Nucleus accumbens (tissue), 56 donors: ENCODE measurements around the gene FOXK1.

ENCODE experiments used
- DNase-seq, 56 donors: peaks; one replicate each; lab custom pipeline; 2025; lab: John Stamatoyannopoulos, UW

The FOXK1 gene

DNA sequence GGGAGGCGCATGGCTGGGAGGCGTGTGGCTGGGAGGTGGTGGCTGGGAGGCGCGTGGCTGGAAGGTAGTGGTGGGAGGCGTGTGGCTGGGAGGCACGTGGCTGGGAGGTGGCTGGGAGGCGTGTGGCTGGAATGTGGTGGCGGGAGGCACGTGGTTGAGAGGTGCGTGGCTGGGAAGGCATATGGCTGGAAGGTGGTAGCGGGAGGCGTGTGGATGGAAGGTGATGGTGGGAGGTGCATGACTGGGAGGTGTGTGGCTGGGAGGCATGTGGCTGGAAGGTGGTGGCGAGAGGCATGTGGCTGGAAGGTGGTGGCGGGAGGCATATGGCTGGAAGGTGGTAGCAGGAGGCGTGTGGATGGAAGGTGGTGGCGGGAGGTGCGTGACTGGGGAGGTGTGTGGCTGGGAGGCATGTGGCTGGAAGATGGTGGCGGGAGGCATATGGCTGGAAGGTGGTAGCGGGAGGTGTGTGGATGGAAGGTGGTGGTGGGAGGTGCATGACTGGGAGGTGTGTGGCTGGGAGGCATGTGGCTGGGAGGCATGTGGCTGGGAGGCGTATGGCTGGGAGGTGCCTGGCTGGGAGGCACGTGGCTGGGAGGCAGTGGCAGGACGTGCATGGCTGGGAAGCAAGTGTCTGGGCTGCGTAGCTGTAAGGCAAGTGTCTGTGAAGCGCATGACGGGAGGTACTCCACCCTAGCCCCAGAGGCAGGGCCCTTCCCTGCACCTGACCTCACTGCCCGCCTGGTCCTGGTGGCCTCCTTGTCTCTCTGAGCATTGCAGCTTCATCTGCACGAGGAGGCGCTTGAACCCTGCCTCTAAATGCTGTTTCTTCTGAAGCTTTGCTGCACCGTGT, 35.1 kb downstream of the FOXK1 start:
- DNase-seq = peak in 6 of 56 donors; percentile 8 to 40 (median 24)

DNA sequence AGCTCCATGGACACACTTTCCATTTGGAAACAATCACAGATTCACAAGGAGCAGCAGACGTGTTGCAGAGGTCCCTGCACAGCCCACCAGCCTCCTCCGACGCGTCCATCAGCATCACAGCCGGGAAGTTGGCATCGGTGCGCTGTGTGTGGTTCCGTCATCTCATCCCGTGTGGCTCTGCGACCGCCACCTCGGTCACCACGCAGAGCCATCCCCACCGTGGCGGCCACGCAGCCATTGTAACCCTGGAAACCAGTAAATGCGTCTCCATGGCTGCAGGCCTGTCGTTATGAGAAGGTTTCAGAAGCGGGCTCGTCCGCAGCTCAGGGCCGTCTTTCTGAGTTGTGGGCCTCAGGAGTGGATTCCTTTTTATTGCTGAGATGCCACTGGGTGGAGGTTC, 36.0 kb downstream of the FOXK1 start:
- DNase-seq = no peak

DNA sequence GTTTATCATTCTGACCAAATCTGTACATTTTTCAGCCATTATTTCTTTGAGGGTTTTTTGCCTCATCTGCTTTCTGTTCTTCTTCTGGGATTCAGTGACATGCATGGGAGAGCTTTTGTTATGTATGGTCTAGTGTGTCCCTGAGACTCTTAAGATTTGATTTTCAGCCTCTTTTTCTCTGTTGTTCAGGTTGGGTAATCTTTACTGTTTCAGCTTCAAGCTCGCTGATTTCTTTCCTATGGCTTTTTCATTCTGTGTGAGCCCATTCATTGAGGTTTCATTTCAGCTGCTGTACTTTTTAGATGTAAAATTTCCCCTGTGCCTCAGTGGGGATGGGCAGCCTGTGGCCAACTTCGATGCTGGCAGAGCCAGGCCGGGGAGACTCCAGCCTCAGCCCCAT, 38.1 kb downstream of the FOXK1 start:
- no peak for DNase-seq

DNA sequence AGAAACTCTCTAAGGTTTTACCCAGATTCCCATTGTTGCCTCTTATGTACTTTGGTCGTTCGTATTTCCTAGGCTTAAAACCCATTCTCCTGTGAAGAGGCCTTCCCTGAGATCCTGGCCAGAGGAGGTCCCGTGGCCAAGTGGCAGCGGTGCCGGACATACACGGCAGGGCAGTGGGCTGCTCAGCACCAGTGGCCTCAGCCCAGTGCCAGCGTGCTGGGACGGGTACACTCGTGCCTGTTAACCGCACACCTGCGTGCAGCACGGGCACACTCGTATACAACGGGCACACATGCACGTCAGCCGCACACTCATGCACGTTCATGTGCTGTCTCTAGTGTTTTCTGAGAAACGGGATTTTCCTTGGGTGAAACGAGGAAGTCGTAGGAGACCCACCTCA, 40.2 kb downstream of the FOXK1 start:
- DNase-seq = no peak

DNA sequence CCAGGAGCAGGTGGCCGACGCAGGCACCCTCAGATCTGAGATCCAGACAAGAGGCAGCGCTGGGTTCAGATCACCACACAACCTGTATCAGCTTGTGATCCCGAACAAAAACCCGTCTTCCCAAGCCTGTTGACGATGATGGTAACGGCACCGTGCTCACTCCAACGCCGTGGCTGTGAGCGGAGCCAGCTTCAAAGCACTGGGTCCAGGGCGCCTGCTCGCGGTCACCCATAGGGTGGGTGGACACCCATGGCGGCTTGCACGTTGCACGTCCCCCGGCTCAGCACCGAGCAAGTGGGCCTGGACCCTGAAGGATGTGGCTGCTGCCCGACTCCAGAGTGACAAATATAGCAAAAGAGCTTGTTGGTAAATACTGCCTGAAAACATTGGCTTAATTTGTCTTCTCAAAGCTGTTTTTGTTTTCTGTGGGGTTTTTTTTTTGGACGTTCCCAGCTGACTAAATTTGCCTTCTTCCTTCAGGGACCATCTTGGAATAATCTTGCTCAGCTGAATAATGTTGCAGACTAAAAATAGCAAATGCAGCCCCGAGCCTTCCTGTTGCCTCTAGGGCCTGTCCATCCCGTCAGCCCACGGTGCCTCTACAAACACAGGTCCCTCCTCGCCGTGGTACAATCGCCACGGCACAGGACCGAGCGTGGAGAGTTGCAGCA, 41.0 kb downstream of the FOXK1 start:
- peak in 1 of 56 donors; percentile 6 for DNase-seq

DNA sequence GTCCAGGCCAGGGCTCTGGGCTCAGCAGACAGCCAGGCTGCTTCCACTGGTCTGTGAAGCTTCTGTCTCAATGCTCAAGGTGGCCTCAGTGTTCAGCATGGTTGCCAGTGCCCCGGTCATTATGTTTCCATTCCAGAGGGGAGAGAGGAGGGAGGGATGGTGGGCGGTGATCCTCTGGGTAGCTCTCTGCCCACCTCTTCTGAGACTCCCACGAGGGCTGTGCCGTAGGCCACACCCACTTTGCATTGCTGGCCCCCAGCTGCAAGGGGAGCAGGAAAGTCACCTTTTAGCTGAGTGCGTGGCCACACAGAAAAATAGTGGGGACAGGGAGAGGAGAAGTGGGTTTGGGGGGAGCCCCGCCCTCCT, 42.5 kb downstream of the FOXK1 start:
- no peak for DNase-seq

DNA sequence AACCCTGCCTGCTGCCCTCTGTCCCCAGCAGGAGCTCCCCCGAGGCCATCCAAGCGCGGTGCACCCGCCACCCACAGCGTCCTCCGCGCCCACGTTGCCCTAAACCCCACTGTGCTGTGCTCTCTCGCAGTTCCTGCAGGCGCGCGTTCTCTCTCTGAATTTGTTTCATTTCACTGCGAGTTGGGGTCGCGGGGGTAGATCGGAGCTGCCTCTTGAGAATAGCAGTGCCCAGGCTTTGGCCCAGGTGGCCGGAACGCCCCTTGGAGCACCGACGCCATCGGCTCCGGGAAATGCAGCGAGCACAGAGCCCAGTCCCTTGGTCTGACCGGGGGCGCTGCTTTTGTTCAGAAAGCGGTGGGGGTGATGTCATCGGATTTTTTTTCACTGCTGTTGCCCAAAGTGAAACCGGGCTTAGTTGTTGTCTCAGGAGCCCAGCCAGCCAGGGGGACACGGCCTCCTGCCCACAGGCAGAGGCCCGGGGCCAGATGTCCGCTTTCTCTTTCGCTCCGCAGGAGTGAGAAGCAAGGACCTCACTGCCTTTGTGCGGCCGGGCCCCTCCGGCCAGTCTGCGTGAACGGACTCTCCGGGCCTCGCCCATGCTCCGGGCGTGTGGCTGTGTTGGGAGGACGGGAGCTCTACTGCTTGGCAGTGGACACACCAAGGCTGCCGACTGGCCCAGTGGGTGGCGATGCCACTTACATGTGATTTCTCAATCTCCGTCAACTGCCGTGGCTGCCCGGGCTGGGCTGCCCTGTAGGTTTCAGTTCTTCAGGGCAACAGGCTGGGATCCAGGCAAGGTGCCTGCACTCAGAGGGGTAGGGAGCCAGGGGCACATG, 43.1 kb downstream of the FOXK1 start:
- peak in 53 of 56 donors; percentile 21 to 92 (median 77) for DNase-seq

DNA sequence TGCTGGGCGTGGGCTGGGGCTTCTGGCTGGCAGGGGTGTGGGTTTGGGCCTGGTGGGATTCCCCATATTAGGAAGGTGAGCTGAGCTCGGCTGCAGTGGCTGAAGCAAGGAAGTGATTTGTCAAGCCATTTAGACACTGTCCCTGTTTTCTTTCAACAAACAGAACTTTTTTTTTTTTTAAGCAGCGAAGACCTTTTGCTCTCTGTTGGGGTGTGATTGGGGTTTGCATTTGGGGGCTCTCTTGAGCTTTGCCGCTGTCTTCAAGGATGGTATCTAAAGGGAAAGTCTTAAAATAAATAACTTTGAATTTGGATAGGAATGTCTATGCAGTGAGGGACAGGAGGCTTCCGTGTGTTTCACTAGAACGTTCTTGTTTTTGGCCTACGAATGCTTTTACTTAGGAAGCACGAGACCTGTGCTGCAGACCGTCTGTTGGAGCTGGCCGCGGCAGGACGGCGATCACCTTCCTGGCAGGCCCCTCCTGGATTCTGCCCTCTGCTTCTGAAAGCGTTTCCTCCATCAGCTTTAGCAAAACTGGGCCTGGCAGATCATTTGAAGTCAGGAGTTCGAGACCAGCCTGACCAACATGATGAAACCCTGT, 43.9 kb downstream of the FOXK1 start:
- DNase-seq = no peak

DNA sequence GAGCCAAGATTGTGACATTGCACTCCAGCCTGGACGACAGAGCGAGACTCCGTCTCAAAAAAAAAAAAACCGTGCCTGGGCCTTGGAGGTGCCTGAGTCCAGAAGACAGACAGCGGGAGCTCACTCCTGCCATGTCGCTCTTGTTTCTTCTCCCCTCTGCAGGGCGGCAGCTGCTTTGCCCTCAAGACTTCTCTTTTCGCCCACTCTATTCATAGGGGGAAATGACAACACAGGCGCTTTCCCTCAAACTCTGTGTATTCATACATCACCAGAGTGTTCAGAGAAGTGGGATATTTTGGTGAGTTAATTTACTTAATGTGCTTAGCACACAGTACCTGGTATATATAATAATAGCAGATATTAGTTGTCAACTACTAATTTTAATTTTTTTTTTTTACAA, 44.5 kb downstream of the FOXK1 start:
- DNase-seq = no peak

DNA sequence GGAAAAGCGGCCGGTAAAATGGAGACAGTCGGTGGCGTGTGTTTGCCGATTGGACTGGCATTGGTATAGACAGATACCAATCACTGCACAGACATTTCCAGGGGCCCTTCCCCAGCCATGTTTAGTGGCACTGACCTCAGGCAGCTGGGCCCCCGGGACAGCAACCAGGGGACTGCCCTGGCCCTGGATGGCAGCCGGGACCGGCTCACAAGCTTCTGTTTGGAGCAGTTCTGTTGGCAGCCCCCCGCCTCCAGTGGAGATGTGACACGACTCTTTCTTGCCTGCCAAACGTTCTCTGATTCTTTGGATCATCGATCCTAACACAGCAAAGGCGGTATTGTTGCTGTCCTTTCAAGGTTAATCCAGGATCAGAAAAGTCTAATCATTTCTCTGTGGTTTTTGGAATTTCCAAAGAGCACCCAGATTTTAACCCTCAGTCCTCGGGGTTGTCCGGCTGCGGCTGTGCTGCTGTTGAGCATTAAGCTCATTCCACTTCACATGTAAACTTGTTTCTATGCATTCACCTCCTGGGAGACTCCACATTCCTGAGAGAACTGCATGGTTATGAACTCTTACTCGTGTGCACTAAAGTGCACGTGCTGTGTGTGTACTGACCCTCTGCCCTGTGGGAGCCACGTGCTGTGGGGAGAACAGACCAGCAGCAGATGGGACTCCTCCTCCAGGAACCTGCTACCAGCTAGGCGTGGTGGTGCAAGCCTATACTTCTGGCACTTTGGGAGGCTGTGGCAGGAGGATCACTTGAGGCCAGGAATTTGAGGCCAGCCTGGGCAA, 46.0 kb downstream of the FOXK1 start:
- peak in 6 of 56 donors; percentile 5 to 35 (median 26) for DNase-seq

DNA sequence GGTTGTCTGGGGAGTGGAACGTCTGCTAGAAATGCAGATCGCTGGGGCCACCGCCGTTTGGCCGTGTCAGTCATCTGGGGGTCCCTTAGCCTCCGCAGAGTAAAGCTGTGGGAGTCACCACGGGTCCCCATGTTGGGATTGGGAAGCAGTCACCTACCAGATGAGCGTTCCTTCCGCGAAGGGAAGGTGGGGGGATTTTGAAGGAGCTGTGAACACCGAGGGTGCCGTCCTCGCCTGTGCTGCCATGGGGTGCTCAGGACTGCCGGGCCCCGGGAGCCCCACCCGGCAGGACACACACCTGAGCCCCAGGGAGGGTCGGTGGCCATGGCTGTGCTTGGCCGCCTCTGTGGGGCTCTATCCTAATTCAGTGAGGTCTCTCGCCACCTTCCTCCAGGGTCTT, 47.2 kb downstream of the FOXK1 start:
- no peak for DNase-seq

DNA sequence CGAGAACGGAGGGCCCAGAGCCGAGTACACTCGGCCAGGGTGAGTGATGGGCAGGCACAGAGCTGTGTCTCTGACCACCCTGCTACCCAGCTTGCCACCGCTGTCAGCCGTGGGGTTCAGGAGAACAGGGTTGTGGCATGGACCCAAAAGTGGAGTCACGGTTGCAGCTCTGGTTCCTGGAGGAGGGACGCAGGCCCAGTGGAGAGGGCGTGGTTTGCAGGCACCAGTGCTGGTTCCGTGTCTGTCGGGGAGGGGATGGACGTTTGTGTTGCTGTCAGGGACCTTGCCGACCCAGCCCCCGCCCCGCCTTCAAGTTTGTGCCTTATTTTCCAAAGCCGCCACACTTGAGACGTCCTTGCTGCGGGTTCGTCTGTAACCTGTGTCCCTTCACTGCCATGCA, 48.2 kb downstream of the FOXK1 start:
- peak in 1 of 56 donors; percentile 12 for DNase-seq

DNA sequence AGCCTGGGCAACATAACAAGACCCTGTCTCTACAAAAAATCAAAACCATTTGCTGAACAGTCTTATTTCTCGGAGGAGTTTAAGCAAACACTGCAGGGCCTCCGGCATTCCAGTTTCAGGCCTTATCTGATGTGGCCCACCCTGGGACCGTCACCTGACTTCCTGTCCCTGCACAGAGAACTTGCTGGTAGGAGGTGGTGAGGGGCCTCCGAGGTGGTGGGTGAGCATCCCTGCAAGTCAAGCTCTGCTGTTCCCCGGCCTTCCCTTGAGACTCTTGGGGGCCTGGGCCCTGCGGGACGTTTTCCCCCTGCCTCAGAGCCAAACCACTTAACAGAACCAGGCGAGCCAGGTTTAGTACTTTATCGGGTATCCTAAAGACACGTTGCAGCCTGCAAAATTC, 48.9 kb downstream of the FOXK1 start:
- no peak for DNase-seq

DNA sequence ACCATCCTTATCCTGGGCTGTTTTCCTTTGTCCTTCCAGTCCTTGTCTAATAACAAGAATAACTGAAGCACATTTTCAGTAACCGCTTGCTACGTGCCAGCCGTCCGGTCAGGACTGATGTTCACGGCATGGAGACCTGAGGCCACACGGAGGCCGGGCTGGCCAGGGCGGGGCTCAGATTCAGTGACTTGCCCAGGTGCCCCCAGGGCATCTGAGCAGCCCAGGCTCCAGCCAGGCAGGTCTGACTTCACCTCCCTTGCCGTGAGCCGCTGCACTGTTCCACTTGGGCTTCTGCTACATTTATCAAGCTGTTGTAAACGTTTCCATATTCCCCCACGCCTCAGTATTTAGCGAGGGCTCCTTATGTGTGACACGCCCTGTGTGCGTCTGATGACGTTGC, 49.7 kb downstream of the FOXK1 start:
- DNase-seq = no peak

DNA sequence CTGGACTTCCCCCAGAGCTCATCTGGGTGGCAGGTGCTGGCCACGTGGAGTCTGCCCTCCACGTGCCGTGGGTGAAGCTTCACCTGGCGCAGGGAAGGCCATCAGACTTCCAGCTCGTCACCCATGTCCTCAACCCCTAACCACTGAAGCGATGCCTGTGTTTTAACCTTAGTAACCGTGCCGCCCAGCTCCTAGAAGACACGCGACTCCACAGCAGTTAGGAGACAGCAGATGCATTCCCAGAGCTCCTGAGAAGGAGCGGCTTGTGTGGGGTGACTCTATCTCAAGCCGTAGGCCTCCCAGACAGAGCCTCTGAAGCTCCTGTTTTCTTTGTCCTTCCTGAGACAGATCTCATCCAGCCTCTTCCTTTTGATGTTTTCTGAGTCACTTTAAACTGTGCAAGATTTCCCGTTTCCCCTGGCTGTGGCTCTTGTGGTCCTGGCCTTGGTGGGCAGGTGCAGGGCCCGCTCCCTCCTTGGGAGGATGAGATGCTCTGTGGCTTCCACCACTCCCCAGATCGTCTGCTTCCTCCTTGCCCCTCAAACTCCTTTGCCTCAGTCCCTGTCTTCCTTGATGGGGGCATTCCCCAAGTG, 51.9 kb downstream of the FOXK1 start:
- DNase-seq = no peak

DNA sequence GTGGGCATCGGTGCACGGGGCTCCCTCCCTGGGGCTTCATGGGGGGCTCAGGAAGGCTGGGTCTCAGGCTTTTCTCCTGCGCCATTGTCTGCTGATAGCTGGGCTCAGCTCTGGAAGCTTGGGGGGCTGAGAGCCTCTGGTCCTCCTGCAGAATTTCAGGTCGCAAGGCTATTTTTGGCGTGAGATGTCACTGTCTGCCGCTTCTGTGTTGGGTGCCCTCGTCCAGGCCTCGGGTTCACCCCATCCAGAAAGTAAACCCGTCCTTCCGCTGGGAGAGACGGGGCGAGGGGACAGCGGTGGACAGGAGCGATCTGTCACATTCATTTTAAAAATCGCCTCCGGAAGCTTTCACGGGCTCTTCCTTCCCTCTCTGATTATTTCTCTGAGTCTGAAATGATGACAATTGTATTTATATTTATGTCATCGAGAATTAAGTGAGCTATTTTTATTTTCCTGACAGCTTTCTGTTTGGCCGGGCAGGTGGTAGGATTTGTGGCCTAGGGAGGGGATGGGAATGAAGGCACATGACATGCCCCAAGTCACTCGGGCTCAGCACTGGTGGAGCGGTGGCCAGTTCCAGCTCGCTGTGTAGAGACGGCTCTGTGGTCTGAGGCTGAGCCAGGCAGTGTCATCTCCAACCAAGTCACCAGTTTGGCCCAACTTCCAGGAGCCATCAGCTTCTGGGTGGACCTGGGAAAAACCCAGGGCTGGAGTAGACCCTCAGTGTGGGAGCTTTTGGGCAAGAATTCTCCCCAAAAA, 52.7 kb downstream of the FOXK1 start:
- DNase-seq = peak in 37 of 56 donors; percentile 9 to 78 (median 46)

DNA sequence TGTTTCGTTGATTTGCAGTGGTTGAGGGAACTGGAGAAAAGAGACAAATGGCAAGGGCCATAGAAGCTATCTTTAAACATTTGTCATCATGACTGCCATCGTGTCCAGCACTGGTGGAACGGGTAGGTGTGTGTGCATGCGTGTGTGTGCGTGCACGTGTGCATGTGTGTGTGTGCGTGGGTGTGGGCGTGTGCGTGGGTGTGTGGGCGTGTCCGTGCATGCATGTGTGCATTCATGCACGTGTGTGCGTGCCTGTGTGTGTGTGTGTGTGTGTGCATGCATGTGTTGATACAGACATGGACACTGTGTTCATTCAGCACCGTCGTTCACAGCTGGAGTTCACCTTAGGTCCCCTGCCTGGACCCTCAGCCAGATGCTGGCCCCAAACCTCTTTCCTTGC, 55.2 kb downstream of the FOXK1 start:
- DNase-seq = no peak

DNA sequence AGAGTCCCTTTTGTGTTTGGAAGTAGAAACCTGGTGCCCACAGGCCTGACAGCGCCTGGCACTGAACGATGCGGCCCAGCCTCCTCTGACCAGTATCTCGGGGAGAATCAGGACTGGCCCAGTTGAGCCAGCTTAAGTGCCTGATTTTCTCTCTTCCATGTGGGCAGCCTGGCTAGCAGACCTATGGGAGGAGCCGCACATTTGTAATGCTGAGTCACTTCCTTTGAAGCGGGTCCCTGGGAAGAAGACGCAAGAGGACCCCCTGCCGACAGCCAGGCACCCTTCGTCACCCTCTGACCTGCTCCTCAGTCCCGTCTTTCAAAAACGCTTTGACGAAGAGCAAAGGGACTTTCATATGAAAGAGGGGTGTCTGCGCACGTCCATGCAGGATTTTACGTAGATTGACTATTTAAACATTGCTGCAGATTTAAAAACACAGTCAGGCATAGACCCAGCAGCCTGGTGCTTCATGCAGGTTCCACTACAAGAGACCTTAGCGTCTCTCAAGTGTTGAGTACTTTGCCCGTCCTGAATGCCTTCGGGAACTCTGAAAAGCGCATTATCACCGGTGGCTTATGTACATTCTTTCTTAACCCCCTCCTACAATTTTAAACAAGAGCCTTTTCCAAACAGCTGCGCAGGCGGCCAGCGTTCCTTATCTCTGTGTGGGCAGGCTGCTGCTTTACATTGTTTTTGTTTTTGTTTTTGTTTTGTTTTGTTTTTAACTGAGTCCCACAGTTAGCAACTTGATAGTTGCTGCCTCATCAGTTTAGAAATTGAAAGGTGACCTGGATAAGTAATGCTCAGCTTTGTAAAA, 56.8 kb downstream of the FOXK1 start:
- DNase-seq = peak in 27 of 56 donors; percentile 10 to 56 (median 27)
